HG02938 (cell line): Measurements from ENCODE around the gene MEIS1.

Experiments used
- ATAC-seq: cut with Tn5 transposase; IDR thresholded peaks from one replicate; pipeline ENCODE4 v1.9.1; 2021; ENCODE audit warnings: mild to moderate bottlenecking, moderate library complexity; ENCODE audit not compliant: unreplicated experiment

Gene MEIS1

DNA sequence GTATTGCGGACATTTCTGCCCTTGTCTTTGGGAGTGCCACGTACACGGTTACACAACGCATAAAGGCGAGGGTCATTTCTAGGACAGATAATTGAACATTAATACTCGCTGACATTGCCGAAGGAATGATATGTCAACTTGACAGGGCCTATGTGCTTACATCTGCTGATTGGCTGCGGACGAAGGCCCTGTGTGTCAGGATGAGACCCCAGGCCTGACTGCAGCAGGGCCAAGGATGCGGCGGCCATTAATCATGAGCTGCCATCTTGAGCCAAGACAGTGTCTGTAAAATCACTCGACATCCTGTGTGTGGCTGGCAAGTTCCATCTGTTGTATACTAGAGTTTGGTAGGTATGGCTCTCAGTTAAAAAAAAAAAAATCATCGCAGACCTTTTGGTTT lies 96.6 kb downstream of the MEIS1 start:
- ATAC-seq, result no peak

DNA sequence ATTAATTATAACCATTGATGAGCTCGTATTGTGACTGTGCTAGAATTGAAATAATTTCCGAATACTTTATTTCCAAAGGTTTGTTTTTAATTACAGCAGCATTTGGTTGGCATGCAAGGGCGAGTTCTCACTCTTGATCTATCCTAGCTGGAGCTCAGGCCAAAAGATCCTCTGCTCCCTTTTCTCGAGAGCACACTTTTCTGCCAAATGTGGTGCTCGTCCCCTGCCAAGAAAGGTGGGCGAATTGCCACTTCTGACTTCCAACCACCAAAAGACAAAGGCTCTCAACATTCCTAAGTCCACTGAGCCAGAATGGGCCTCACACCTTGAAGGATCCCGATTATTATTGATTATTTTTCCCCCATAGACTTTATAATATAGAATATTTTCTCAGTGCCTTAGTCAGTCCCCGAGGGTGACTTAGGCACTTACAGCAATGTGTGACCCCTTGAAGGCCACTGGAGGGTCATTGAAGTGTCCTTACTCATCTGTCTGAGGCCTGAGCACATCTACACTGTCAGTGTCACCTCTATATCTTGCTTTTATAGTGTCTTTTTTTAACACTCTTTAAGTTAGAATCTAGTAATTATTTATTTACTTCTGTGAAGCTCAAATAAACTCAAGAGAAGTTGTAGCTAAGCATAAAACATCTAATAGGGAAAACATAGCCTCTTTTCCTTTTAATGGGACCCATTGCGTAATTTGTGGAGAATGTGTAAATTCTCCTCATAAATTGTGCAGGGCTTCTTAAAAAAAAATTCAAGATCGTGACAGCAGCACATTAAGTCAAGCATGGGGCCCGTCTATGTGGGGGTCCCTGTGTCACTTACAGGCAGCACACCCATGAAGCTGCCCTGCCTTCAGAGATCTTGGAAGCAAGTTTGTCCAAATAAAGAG lies 98.3 kb downstream of the MEIS1 start:
- no peak for ATAC-seq

DNA sequence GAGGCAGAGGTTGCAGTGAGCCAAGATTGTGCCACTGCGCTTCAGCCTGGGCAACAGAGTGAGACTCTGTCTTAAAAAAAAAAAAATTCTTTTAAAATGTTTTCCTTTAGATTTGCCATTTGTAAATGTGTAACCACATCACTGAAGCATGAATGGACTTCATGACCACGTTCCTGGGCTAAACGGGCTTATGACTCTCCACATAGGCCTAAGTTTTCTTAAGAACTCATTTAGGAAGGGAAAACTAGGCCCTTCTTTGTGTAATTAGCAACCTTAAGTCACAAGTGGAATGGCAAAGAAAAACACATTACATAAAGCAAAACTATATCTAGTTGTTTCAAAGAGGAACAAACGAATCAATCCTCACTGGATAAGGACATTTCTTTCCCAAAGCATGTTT lies 99.5 kb downstream of the MEIS1 start:
- ATAC-seq, result no peak

DNA sequence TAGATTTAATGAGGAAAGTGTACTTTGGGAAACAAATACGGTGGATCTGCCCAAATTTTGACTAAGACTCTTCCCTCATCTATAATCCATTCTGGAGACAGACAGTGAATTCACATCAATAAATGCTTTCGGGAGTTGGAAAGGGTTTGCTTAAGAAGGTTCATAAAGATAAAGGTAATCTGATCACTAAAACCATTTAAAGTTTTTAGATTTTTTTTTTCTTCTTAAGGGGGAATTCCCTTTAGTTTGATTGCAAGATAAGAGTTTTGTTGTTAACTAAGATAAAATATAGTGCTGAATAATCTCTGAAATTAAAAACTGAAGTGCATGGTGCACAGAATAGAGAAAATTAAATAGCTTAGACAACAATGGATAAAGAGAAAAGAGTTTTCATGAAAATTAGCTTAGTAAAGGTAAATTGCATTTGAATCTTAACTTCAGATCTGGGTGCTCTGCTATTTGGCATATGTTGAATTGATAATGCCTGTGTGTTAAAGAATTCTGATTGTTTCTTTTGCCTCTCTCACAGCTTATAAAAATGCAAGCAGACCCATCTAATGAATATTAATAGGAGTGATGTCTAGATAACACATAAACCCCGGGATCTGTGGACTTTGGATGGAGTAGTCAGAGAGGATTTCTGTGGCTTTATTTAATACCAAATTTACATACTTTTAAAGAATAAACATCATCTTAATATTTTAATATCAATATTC lies 100.8 kb downstream of the MEIS1 start:
- ATAC-seq, result no peak

DNA sequence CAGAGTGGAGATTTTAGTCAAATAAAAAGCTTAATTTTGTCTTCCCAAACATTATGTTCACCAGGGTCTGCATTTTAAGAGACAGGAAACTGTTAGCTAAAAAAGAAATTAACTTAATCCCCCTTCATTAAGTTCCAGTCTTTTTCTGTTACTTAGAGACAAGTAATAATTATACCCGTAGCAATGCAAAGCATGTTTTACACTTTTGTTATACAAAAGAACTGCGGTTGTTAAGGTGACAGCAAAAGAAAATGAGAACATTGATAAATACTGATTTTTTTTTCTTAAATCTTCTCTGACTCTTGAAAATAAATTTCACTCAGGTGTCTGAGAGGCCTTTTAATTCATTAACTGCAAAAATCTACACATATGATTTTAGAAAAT lies 101.4 kb downstream of the MEIS1 start:
- no peak for ATAC-seq

DNA sequence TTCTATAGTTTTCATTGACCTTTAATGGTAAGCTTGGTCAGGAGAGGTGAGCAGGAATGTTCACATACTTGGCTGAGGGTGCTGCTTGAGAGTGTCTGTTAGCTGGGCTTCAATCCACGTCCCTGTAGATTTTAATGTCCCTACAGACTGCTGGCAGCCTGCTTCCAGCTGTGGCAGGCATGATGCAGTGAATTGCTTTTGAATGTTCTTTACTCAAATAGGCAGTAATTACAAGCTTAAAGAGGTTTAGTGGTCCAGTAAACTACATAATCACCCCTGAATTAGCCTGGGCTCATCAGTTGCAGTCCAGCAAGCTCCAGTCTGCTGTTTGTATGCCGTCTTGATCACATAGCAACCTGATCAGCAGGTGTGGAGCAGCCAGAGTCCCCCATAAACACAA lies 102.1 kb downstream of the MEIS1 start:
- ATAC-seq, result no peak

DNA sequence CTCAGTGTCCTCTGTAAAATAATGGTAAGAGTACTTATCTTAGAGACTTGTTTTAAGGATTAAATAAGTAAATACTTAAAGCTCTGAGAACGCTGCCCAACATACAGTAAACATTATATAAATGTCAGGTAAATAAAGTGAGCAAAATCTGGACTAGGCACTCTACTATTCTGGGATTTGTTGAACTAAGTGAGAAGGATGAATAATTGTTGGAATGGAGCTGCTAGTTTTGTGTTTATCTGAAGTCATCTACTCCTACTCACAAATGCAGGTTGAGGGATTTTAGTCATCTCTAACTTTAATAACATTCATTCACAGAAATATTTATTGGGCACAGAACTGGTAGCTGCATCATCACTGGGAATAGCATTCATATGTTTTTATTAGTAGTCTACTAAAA lies 103.4 kb downstream of the MEIS1 start:
- no peak for ATAC-seq

DNA sequence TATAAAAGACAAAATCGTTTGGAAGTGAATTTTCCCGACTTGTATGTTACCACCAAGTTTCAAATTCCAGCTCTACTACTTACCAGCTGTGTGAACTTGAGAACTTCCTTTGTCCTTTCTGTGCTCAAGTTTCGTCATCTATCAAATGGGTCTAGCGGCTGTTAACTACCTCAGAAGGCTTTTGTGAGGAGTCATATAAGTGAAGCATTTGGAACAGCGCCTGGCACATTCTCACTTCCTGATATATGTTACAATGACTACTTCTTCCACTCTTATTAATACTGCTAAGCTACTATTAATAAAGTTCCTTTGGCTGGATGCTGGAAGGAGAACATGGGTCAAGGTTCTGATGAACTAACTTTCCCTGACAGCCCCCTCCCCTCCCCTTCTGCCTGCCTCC lies 104.5 kb downstream of the MEIS1 start:
- no peak for ATAC-seq

DNA sequence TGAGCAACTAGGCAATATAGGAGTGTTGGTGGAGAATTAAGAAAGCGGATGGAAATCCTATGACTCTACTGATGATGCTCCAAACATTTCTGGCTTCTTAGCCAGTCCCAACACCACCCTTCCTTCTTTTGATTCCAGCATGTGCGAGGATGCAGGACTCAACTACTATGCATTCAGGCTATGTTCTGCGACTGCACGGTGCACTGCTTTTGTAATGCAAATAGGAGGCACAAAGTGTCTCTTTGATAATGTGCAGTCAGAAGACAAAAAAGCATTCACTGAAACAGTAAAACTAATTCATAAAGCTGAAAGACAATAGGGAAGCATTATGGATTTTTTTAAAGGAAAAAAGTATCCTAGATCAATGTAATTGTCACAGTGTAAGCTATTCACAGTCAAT lies 106.7 kb downstream of the MEIS1 start:
- ATAC-seq, result no peak

DNA sequence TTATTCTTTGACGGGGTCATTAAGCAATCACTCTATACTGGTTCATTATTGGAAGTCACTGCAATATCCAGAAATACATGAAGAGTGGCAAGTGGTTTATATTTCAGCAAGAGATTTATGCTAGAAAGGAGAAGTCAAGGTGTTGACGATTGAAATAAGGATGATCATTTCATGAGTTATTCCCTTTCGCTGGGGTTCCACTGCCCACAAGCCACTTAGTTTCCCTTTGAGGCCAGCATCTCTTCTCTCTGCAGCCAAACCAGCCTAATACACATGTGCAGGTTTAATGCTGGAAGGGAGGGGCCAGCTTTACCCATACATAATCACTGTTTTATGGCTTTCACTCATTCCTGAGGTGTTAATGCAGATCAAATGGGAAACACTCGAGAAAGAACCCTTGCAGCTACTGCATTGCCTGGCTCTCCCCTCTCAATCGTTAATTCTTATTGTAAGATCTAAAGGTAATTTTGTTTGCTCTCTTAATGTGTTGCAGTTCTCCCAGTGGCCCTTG lies 108.4 kb downstream of the MEIS1 start:
- ATAC-seq, result no peak

DNA sequence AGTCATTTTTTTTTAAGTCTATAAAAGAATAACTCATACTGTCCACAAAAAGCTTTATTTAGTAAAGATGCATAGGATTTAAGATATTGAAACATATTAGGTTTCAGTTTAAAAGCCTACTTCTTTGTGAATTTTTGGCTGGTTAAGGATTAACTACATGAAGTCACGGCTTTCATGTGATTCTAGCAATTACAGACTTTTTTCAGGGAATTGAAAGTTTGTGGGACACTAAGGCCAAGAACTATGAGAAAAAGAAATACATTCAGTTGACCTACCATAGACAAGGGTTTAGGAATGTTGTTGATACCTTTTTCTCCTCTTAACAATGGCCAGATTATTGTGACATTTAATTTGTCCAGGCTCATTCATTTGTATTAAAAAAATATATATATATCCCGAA lies 109.3 kb downstream of the MEIS1 start:
- ATAC-seq, result no peak

DNA sequence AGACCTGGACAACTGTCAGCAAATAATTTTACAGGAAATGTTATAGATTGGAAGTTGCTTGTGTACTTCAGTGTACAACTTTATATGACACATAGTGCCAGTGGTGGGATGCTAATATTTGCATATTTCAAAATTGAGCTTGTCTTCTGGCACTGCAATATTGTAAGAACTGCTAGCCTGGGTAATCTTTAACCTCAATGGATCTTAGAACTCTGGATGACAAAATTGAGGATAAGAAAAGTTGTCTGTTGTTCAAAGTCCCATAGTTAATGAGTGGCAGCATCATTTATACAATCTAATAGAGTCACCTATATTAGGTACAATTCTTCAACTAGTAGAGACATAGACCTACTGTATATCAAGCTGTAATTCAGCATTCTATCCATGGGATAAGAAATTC lies 110.3 kb downstream of the MEIS1 start:
- ATAC-seq, result no peak

DNA sequence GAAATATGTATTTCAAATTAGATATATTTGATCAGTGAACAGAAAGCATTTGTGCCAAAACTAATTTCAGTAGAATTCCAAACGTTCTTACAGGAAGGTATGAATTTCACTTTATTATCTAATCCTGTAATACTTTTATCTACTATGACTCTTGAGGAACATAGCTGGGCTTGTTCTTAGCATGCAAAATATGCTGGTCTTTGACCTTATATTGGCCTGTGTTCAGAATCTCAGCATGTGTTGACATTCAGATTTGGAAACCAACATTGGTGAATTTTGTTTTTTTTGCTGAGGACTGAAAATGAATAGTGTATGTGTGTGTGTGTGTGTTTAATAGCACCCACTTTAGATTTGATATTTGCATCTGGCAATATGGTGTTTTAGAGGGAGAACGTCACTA lies 112.2 kb downstream of the MEIS1 start:
- ATAC-seq, result no peak

DNA sequence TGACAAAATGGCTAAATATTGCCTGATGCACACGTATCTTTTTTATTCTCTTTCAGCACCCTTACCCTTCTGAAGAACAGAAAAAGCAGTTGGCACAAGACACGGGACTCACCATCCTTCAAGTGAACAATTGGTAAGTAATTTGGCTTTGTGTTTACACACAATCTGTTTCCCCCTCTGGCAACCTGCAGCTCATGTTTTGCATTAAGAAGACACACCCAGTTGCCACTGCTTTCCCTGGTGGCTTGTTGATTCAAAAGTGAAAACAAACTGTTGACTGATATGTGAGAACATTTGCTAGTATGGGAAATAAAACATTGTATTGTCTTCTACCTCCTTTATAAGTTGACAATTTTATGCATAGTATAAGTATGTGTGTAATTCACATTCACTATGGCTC lies 113.0 kb downstream of the MEIS1 start:
- no peak for ATAC-seq

DNA sequence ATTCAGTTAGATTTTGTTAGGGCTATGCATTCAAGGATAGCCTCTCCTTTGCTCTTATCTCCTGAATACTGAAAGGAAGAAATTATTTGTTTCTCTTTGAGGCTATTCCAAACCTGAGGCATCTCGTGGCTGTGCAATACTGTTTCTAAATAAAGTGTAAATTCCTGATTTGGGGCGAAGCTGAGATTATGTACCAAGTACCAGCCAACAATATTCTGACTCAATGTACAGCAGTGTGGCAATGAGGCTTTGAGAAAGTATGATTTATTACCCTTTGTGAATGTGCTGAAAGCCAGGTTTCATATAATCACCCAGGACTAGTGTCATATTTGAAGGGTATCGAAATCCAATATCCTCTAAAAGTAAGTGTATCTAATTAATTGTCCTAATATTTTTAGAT lies 113.5 kb downstream of the MEIS1 start:
- no peak for ATAC-seq

DNA sequence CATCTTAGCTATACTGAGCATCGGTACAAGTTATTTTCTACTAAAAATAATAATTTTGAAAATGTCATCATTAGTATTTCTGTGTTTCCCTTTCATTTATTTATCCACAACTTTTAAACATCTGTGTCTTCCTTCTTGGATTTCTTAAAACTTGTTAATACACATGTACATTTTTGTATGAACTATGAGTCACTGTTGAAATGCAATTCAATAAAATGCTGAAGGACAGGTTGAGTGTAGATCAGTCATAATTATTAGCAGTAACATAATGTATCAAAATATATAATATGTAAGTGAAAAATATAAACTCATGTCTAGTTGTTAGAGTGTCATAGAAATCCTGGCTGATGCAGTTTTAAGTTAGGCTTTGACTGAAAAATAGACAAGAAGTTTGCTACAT lies 115.9 kb downstream of the MEIS1 start:
- ATAC-seq, result no peak

DNA sequence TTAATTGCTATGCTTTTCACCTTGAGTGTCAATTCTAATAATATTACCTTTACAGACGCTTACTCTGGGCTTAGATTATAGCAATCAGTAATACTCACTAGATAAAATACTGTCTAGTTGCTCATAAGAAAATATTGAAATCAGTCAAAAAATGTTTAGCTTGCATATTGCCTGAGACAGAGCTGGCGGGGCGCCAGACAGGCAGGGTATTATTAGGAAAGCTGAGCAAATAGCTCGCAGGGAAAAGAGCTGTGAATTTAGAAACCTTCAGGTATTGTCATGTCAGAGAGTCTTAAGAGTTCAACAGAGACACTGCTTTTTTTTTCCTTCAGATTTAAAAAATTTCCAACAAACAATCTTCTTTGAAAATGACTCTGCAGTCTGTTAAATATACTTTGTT lies 118.4 kb downstream of the MEIS1 start:
- no peak for ATAC-seq

DNA sequence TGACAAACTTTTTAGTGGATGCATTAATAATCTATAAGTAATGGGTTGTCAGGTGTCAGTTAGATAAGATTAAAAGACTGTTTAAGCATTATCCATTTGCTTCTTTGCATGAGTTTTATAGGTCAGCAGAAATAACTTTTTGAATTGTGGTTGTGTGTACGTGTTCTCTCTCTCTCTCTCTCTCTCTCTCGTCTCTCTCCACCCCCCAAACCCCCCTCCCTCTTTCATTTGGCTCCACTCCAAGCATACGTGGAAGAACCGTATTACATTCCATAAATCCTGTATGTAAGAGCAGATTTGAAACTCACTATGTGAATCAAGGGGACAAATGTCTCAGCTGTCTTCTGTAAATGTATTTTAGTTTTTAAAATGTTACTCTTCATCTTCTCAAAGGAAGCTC lies 120.2 kb downstream of the MEIS1 start:
- ATAC-seq, result no peak

DNA sequence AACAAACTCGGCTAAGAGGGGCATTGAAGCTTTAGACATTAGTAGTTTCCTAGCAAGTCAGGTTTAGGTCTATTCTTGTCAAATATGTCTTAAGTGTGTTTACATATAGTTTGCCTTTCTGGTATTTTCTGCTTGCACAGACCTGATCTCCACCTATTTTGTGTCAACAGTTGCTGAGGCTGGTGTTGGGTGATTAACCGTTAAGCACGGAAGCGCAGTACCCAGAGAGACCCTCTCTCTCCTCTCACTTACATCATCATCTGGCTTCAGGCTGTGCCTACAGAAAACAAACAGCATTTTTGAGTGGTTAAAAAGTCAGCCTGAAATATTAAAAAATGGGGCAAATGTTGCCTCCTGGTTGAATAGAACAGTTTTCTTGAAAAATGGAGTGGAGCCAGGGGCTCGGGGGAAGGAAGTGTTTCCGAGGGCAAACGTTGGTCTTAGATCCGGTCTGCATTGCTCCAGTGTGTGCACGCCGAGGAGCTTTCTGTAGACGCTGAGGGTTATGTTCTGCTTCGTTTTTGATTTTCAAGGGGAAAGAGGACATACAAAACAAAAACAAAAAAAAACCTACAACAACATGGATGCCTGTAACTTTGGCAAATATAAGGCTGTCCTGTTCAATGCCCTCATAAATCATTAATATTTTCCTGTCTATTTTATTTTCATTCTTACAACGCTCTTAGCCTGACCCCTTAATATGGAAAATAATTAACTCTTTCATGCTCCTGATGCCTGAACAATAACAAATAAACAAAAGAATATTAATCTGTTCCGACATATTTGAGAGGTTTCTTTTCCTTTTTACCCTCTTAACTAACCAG lies 120.8 kb downstream of the MEIS1 start:
- no peak for ATAC-seq

DNA sequence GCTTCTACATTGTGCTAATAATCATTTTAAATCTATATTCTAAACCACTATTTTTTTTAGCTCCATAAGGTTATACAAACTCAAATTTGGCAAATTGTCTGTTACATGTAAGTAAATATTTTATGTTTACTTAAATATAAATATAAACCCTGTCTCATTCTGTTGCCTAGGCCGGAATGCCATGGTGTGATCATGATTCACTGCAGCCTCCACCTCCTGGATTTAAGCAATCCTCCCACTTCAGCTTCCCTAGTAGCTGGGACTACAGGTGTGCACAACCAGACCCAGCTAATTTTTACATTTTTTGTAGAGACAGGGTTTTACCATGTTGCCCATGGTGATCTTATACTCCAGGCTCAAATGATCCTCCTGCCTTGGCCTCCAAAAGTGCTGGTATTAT lies 124.7 kb downstream of the MEIS1 start:
- ATAC-seq, result no peak

DNA sequence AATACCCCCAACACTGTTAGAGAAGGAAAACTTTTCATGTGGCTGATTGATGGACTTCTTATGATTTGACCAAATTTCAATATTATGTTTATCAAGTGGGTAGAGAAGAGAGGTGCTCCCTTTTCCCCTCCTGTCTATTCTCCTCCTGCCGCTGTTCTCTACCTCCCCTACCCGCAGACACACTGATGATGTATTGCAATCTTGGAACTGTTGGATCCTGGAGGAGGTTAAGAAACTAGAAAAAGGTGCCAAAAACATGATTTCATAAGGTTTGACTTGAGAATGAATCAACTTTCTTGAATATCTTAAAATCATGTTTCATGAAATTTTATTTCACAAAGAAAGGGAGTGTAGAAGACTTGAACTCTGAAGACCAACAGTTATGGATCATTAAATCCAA lies 125.8 kb downstream of the MEIS1 start:
- no peak for ATAC-seq
